SK-N-SH treated with all-trans-retinoic acid at 6 μM for 48 hours (cell line): ENCODE measurements around the gene TRIP4.

Source experiments
- ESRRG ChIP-seq: fragments of 250-450 bp; sonication (Bioruptor Pico); IDR thresholded peaks from 2 replicates; pipeline ENCODE4 v1.6.1; 2021; ENCODE audit warnings: mild to moderate bottlenecking
- GLIS3 ChIP-seq: fragments of 250-450 bp; sonication (Bioruptor Pico); IDR thresholded peaks from 2 replicates; pipeline ENCODE4 v1.5.0; 2020; ENCODE audit warnings: mild to moderate bottlenecking, moderate library complexity
- ISL1 ChIP-seq: fragments of 250-450 bp; sonication (Bioruptor Pico); IDR thresholded peaks from 2 replicates; pipeline ENCODE4 v2.1.2; 2022; ENCODE audit warnings: mild to moderate bottlenecking, moderate library complexity
- PPARA ChIP-seq: fragments of 250-450 bp; sonication (Bioruptor Pico); IDR thresholded peaks from 2 replicates; pipeline ENCODE4 v1.5.0; 2020; ENCODE audit warnings: mild to moderate bottlenecking, borderline replicate concordance
- RARB ChIP-seq: fragments of 250-450 bp; sonication (Bioruptor Pico); IDR thresholded peaks from 2 replicates; pipeline ENCODE4 v1.8.0; 2021; ENCODE audit warnings: mild to moderate bottlenecking, moderate library complexity
- SNAI2 ChIP-seq: fragments of 250-450 bp; sonication (Bioruptor Pico); IDR thresholded peaks from 2 replicates; pipeline ENCODE4 v1.5.0; 2020; ENCODE audit warnings: mild to moderate bottlenecking, moderate library complexity
- ZFP30 ChIP-seq: fragments of 450-650 bp; formaldehyde crosslinking; IDR thresholded peaks from 2 replicates; pipeline ENCODE4 v1.5.0; 2022; ENCODE audit warnings: mild to moderate bottlenecking, moderate library complexity
- ZNF70 ChIP-seq: fragments of 450-650 bp; formaldehyde crosslinking; IDR thresholded peaks from 2 replicates; pipeline ENCODE4 v1.5.0; 2020; ENCODE audit warnings: mild to moderate bottlenecking, moderate library complexity
- ZNF8 ChIP-seq: fragments of 450-650 bp; formaldehyde crosslinking; IDR thresholded peaks from 2 replicates; pipeline ENCODE4 v1.5.0; 2020; ENCODE audit warnings: mild to moderate bottlenecking, moderate library complexity

- no peak for TF ChIP-seq ESRRG (CRISPR knock-in tag)
- no peak for TF ChIP-seq ZNF70 (CRISPR knock-in tag)
- TF ChIP-seq ZFP30 (CRISPR knock-in tag) = no peak
- no peak for TF ChIP-seq RARB (CRISPR knock-in tag)
- no peak for TF ChIP-seq ZNF8
- TF ChIP-seq ISL1 = no peak
- TF ChIP-seq PPARA (CRISPR knock-in tag) = no peak
- no peak for TF ChIP-seq SNAI2 (CRISPR knock-in tag)
- TF ChIP-seq GLIS3 (CRISPR knock-in tag) = no peak
Observed at GRCh38 chr15:64348455-64348854, 39.2 kb upstream of the TRIP4 start.
